Left ventricle myocardium inferior (tissue), 1 donor: ENCODE data around the gene FOXO3. TPM values are rescaled to one million over a fixed set of nuclear protein-coding genes. Genes with fewer than 3 reads are reported as not detected.

Experiments
- DNase-seq: peaks from one replicate; pipeline ENCODE4 v3.0.0-alpha.2; 2020
- H3K27ac ChIP-seq: fragments of 200-600 bp; replicated peaks from 2 replicates; pipeline ENCODE4 v1.8.0; 2021
- H3K27me3 ChIP-seq: fragments of 200-600 bp; 2 replicates; pipeline ENCODE4 v1.8.0; 2021; ENCODE audit warnings: low read depth
- H3K36me3 ChIP-seq: fragments of 200-600 bp; 2 replicates; pipeline ENCODE4 v1.8.0; 2021
- H3K4me1 ChIP-seq: fragments of 200-600 bp; 2 replicates; pipeline ENCODE4 v1.8.0; 2021
- H3K4me3 ChIP-seq: fragments of 200-600 bp; 2 replicates; pipeline ENCODE4 v1.8.0; 2021; ENCODE audit warnings: mild to moderate bottlenecking, moderate library complexity
- H3K9me3 ChIP-seq: fragments of 200-600 bp; replicated peaks from 2 replicates; pipeline ENCODE4 v1.8.0; 2021
- CTCF ChIP-seq: fragments of 200-600 bp; IDR thresholded peaks from 2 replicates; pipeline ENCODE4 v1.8.0; 2021; ENCODE audit warnings: antibody characterized with exemption, mild to moderate bottlenecking, borderline replicate concordance
- intact Hi-C: fragments of 100-400 bp; cut with micrococcal nuclease; formaldehyde crosslinking; loops from one replicate; pipeline ENCODE4 v1.11.0; 2022
- total RNA-seq: library from RNA; stranded (reverse); fragmentation: NEBNext Ultra II Directional; extraction: Animal tissue kit (Norgen Biotek cat#: 25700); gene quantifications from one replicate; pipeline ENCODE4 v1.2.1, GENCODE V29; 2021
- donor health status: DM: no; HTN: yes; CAD: no; lungs with severe emphysema.

The FOXO3 gene
- total RNA-seq, 1 donor from 2014 or later: 34.8 TPM

DNA sequence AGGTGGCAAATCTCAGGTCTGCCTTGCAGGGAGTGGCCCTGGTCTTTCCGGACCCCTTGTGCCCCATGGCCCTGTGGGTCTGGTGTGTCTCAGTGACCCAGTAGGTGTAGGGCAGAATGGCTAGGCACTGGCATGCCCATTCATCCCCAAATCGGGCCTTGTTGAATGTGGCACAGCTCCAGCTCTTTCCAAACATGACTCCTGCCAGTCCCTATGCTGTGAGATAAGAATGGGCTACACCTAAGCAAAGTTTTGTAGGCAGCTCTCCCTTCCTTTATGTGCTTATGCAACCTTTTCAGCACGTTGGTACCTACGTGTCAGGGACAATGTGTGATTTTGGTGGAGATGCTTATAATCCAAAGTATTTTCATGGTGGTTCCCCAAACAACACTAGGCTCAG lies 33.9 kb downstream of the FOXO3 start:
- no peaks in the 10 kb centered on the region for H3K9me3 ChIP-seq
- peaks cover 100% of the 10 kb centered on the region for H3K4me1 ChIP-seq
- no peak for TF ChIP-seq CTCF
- peak overlapping the region; percentile 92 for H3K27ac ChIP-seq
- DNase-seq: no peak
- H3K36me3 ChIP-seq: no peaks in the 10 kb centered on the region
- no peaks in the 10 kb centered on the region for H3K27me3 ChIP-seq
- no peak overlapping the region for H3K4me3 ChIP-seq
- intact Hi-C loops: no loop called here

DNA sequence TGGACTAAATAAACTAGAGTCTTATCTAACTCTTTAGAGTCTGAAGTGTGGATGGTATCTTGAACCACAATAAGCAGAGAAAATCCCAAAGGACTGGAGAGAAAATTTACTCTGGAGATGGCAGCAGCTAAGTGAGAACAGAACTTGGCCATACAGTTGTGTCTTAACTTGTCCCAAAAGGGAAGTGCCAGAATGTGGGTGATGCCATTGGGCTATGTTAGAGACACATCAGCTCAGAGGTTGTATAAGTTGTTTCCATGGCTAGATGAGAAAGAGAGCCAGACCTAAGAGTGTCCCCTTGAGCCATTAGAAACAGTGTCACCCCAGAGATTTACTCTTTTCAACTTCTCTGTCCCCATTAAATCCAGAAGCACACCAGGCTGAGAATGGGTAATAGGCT lies 36.2 kb downstream of the FOXO3 start:
- no peak for TF ChIP-seq CTCF
- Histone ChIP-seq H3K36me3 (no peaks in the 10 kb centered on the region), H3K4me3 (no peak overlapping the region), H3K27me3 (no peaks in the 10 kb centered on the region), H3K4me1 (peaks cover 95% of the 10 kb centered on the region), H3K27ac (peak overlapping the region; percentile 92), H3K9me3 (no peaks in the 10 kb centered on the region)
- intact Hi-C loops: no loop called here
- DNase-seq: no peak

DNA sequence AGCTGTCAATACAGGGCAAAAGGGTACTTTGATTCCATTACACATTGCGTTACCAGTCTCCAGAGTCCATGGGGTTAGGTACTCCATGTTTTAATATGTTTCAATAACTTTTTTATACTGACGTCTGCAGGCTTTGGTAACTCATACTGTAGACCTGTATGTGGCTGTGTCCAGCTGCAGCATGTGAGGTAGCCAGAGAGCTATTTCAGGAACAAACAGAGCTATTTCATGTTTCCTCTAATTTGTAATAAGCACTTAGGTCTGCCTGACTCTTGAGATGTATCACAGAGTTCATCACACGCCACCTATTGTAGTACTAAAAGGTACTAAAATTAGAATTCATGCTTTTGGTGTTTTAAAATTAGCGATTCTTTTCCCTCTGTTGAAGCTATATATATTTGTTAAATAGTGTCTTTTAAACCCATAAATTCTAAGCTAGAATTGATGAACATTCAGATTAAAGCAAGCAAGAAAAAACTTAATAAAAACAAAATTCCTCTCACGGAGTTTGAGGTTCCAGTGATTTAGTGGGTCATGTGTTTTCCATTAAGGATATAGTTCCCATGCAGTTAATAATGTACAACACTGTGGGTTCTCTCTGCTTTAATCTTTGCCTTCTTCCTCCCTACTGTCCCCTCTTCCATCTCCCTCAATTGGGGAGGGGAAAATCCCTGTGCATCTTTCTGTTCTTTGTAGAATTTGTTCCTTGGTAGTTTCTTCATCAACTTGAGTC lies 37.0 kb downstream of the FOXO3 start:
- no peak for DNase-seq
- H3K27me3 ChIP-seq: no peaks in the 10 kb centered on the region
- H3K4me3 ChIP-seq: peak overlapping the region; percentile 4
- no peak for TF ChIP-seq CTCF
- H3K36me3 ChIP-seq: no peaks in the 10 kb centered on the region
- peaks cover 95% of the 10 kb centered on the region for H3K4me1 ChIP-seq
- H3K27ac ChIP-seq: peak overlapping the region; percentile 92
- no peaks in the 10 kb centered on the region for H3K9me3 ChIP-seq
- intact Hi-C loops: no loop called here

DNA sequence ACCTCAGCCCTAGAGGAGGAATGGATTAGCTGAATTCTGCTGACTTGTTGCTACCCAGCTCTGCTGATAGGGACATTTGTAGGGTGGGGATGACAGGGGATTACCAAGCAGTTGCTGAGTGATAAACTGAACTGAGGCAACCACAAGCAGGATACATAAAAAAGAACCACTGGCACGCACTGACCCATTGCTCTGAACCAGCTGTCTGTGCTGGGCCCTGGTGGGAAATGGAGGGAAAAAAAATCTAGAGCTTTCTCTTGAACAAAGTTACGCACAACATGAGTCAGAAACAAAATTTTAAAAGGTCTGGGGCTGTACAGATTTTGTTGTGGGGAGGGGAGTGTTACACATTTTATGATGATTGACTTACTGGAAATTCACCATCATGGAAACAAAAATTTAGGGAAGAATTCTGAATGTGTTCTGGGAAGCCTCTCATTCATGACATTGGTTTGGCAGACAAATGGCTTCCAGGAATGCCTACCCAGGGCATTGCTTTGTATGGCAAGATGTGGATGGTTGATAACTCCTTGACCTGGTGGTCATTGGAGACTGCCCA lies 37.7 kb downstream of the FOXO3 start:
- Histone ChIP-seq H3K4me3 (peak overlapping the region; percentile 4), H3K4me1 (peaks cover 95% of the 10 kb centered on the region), H3K27me3 (no peaks in the 10 kb centered on the region), H3K27ac (peak overlapping the region; percentile 92), H3K9me3 (no peaks in the 10 kb centered on the region), H3K36me3 (no peaks in the 10 kb centered on the region)
- TF ChIP-seq CTCF: no peak
- no peak for DNase-seq
- intact Hi-C loops: no loop called here

- H3K4me1 ChIP-seq: peaks cover 95% of the 10 kb centered on the region
- H3K9me3 ChIP-seq: no peaks in the 10 kb centered on the region
- no peaks in the 10 kb centered on the region for H3K36me3 ChIP-seq
- intact Hi-C loops: no loop called here
- TF ChIP-seq CTCF: no peak
- peak overlapping the region; percentile 69 for H3K27ac ChIP-seq
- DNase-seq: no peak
- no peaks in the 10 kb centered on the region for H3K27me3 ChIP-seq
- no peak overlapping the region for H3K4me3 ChIP-seq
These were observed 43.4 kb downstream of the FOXO3 start for GRCh38 chr6:108604156-108604555.
